Liver (tissue), 3 donors: ENCODE results near the gene BAHCC1.

Experiments
- CTCF ChIP-seq: fragments of 150-350 bp; IDR thresholded peaks from 2 replicates; pipeline ENCODE4 v1.5.1; 2017; ENCODE audit warnings: improper control_type of control experiment, low read depth, low read length; ENCODE audit not compliant: missing input control
- EGR1 ChIP-seq, 2 donors: IDR thresholded peaks; 2 replicates each; pipeline ENCODE4 v1.6.1; 2016 to 2018; ENCODE audit warnings: antibody characterized with exemption in 2 of 2, low read depth in 2 of 2
- GABPA ChIP-seq, 2 donors: IDR thresholded peaks in 1 of 2; conservative IDR thresholded peaks in 1 of 2; 2 replicates each; pipeline ENCODE4 v1.6.1; 2016; ENCODE audit warnings: antibody characterized with exemption in 2 of 2, mild to moderate bottlenecking in 1 of 2, moderate library complexity in 1 of 2
- HNF4G ChIP-seq: IDR thresholded peaks from 2 replicates; pipeline ENCODE4 v1.6.1; 2016; ENCODE audit warnings: antibody characterized with exemption
- JUND ChIP-seq, 2 donors: IDR thresholded peaks; 2 replicates each; pipeline ENCODE4 v1.6.1; 2016; ENCODE audit warnings: antibody characterized with exemption in 2 of 2
- MAX ChIP-seq: IDR thresholded peaks from 2 replicates; pipeline ENCODE4 v1.6.1; 2016; ENCODE audit warnings: antibody characterized with exemption
- RAD21 ChIP-seq, 2 donors: IDR thresholded peaks; 2 replicates each; pipeline ENCODE4 v1.6.1; 2016; ENCODE audit warnings: antibody characterized with exemption in 2 of 2, mild to moderate bottlenecking in 2 of 2
- REST ChIP-seq: IDR thresholded peaks from 2 replicates; pipeline ENCODE4 v1.6.1; 2016; ENCODE audit warnings: antibody characterized with exemption, mild to moderate bottlenecking
- SP1 ChIP-seq: IDR thresholded peaks from 2 replicates; pipeline ENCODE4 v1.6.1; 2018; ENCODE audit warnings: antibody characterized with exemption, mild to moderate bottlenecking
- TAF1 ChIP-seq: conservative IDR thresholded peaks from 2 replicates; pipeline ENCODE4 v1.6.1; 2016; ENCODE audit warnings: antibody characterized with exemption, mild to moderate bottlenecking
- YY1 ChIP-seq: IDR thresholded peaks from 2 replicates; pipeline ENCODE4 v1.6.1; 2016; ENCODE audit warnings: antibody characterized with exemption, mild to moderate bottlenecking
- TF ChIP-seq, protein P1 (sequence below): IDR thresholded peaks from 2 replicates; pipeline ENCODE4 v1.6.1; 2016; ENCODE audit warnings: antibody characterized with exemption
- donor health status: healthy.
- donor health status: healthy.

- TF ChIP-seq CTCF (no peak), EGR1 (IDR thresholded peaks at IDR 0.05; ENCODE audit: low read depth in 2 of 2) (no peak), TAF1 (no peak), MAX (no peak), REST (no peak), YY1 (no peak), HNF4G (no peak), RAD21 (IDR thresholded peaks at IDR 0.05) (no peak), SP1 (no peak), GABPA (IDR thresholded peaks at IDR 0.05 in 1 of 2, conservative IDR thresholded peaks at IDR 0.05 in 1 of 2) (no peak), JUND (IDR thresholded peaks at IDR 0.05) (no peak)
- TF ChIP-seq, protein P1, sequence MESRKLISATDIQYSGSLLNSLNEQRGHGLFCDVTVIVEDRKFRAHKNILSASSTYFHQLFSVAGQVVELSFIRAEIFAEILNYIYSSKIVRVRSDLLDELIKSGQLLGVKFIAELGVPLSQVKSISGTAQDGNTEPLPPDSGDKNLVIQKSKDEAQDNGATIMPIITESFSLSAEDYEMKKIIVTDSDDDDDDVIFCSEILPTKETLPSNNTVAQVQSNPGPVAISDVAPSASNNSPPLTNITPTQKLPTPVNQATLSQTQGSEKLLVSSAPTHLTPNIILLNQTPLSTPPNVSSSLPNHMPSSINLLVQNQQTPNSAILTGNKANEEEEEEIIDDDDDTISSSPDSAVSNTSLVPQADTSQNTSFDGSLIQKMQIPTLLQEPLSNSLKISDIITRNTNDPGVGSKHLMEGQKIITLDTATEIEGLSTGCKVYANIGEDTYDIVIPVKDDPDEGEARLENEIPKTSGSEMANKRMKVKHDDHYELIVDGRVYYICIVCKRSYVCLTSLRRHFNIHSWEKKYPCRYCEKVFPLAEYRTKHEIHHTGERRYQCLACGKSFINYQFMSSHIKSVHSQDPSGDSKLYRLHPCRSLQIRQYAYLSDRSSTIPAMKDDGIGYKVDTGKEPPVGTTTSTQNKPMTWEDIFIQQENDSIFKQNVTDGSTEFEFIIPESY: no peak
These were observed 2.2 kb upstream of the BAHCC1 start for GRCh38 chr17:81392909-81393654.
